HG02840 (cell line): ENCODE measurements around the gene TMEM229B.

Experiments used
- ATAC-seq: cut with Tn5 transposase; IDR thresholded peaks from one replicate; pipeline ENCODE4 v1.9.1; 2021; ENCODE audit warnings: mild to moderate bottlenecking, moderate library complexity, moderate number of reproducible peaks; ENCODE audit not compliant: unreplicated experiment, low FRiP score

TMEM229B gene

GRCh38 chr14:67515386-67516079 lies 27.0 kb upstream of the TMEM229B start:
- no peak for ATAC-seq

GRCh38 chr14:67514650-67515385 lies 26.3 kb upstream of the TMEM229B start:
- ATAC-seq = no peak

- ATAC-seq = no peak
Observed at GRCh38 chr14:67514203-67514607, 25.7 kb upstream of the TMEM229B start.

- no peak for ATAC-seq
Observed at GRCh38 chr14:67513631-67514108, 25.1 kb upstream of the TMEM229B start.

GRCh38 chr14:67512463-67513310 lies 24.2 kb upstream of the TMEM229B start:
- ATAC-seq = no peak

- no peak for ATAC-seq
Observed at GRCh38 chr14:67510836-67511235, 22.3 kb upstream of the TMEM229B start.

- no peak for ATAC-seq
Observed at GRCh38 chr14:67510121-67510520, 21.6 kb upstream of the TMEM229B start.

GRCh38 chr14:67508956-67509355 lies 20.4 kb upstream of the TMEM229B start:
- no peak for ATAC-seq

GRCh38 chr14:67505254-67505653 lies 16.7 kb upstream of the TMEM229B start:
- no peak for ATAC-seq

GRCh38 chr14:67503331-67503730 lies 14.8 kb upstream of the TMEM229B start:
- no peak for ATAC-seq

- no peak for ATAC-seq
Observed at GRCh38 chr14:67502867-67503266, 14.3 kb upstream of the TMEM229B start.

- ATAC-seq = no peak
Observed at GRCh38 chr14:67501670-67502069, 13.1 kb upstream of the TMEM229B start.

GRCh38 chr14:67500981-67501380 lies 12.5 kb upstream of the TMEM229B start:
- no peak for ATAC-seq

- no peak for ATAC-seq
Observed at GRCh38 chr14:67497716-67498115, 9.2 kb upstream of the TMEM229B start.

GRCh38 chr14:67497216-67497615 lies 8.7 kb upstream of the TMEM229B start:
- no peak for ATAC-seq

GRCh38 chr14:67495827-67496226 lies 7.3 kb upstream of the TMEM229B start:
- ATAC-seq = no peak

- ATAC-seq = no peak
Observed at GRCh38 chr14:67493092-67493717, 4.7 kb upstream of the TMEM229B start.

- no peak for ATAC-seq
Observed at GRCh38 chr14:67492538-67492937, 4.0 kb upstream of the TMEM229B start.

- no peak for ATAC-seq
Observed at GRCh38 chr14:67491741-67492507, 3.4 kb upstream of the TMEM229B start.

GRCh38 chr14:67491285-67491684 lies 2.8 kb upstream of the TMEM229B start:
- no peak for ATAC-seq
